NCI-H446 (cell line): ENCODE results near the gene DIP2C.
"Not testable (repeated sequence)": the region's sequence is repeated elsewhere in the genome, so short reads cannot be mapped to it uniquely, and the experiment has no call there.

Source experiments
- DNase-seq, 2 experiments: peaks; one replicate each; lab custom pipeline; 2025; lab: John Stamatoyannopoulos, UW

The DIP2C gene, protein sequence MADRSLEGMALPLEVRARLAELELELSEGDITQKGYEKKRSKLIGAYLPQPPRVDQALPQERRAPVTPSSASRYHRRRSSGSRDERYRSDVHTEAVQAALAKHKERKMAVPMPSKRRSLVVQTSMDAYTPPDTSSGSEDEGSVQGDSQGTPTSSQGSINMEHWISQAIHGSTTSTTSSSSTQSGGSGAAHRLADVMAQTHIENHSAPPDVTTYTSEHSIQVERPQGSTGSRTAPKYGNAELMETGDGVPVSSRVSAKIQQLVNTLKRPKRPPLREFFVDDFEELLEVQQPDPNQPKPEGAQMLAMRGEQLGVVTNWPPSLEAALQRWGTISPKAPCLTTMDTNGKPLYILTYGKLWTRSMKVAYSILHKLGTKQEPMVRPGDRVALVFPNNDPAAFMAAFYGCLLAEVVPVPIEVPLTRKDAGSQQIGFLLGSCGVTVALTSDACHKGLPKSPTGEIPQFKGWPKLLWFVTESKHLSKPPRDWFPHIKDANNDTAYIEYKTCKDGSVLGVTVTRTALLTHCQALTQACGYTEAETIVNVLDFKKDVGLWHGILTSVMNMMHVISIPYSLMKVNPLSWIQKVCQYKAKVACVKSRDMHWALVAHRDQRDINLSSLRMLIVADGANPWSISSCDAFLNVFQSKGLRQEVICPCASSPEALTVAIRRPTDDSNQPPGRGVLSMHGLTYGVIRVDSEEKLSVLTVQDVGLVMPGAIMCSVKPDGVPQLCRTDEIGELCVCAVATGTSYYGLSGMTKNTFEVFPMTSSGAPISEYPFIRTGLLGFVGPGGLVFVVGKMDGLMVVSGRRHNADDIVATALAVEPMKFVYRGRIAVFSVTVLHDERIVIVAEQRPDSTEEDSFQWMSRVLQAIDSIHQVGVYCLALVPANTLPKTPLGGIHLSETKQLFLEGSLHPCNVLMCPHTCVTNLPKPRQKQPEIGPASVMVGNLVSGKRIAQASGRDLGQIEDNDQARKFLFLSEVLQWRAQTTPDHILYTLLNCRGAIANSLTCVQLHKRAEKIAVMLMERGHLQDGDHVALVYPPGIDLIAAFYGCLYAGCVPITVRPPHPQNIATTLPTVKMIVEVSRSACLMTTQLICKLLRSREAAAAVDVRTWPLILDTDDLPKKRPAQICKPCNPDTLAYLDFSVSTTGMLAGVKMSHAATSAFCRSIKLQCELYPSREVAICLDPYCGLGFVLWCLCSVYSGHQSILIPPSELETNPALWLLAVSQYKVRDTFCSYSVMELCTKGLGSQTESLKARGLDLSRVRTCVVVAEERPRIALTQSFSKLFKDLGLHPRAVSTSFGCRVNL (N-terminal part only)

DNA sequence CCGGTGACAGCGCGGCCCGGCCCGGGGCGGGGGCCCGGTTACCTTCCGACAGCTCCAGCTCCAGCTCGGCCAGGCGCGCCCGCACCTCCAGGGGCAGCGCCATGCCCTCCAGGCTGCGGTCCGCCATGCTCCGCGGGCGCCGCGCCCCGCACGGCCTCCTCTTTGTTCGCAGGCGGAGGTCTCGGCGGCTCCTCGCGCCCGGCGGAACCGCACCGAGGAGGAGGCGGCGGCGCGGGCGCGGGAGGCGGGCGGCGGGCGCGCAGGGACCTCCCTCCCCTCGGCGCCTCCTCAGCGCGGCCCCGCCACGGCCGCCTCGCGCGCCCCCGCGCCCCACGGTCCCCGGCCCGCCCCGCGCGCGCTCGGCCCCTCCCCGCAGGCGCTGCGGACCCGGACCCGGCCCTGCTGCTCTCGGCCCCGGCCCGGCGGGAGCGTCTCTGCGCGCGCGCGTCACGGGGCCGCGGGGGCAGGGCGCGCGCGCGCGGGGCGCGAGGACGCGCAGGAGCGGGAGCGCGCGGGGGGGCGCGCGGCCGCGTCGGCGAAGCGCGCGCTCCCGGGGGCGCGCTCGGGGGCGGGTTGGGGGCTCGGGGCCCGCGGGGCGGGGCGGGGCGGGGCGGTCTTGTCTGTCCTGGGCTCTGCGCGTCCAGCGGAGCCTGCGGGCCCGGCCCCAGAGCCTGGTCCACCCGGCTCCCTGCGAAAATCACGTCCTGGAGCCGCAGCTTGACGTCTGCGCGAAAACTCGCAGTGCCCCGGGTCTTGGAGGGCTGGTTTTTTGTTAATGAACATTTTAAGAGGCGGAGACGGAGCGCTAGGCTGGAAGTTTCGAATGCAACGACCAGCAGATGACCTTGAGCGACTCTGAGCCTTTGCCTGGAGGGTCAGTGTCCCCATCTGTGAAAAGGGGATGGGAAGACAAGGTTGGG is at the start of gene DIP2C:
TSS of gene DIP2C (minus strand) at position 217 of the 920 bp plus-strand sequence. CDS start at position 127, 90 bp downstream.
- DNase-seq = peak; percentile 3 to 75

DNA sequence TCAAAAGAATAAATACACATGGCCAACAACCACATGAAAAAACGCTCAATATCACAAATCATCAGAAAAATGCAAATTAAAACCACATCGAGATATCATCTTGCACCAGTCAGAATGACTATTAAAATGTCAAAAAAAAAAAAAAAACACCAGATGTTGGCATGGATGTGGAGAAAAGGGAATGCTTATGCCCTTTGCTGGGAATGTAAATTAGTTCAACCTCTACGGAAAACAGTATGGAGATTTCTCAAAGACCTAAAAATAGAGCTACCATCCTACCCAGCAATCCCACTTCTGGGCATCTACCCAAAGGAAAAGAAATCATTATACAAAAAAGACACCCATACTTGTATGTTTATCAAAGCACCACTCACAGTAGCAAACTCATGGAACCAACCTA is 45.0 kb upstream of the DIP2C start:
- no peak for DNase-seq

DNA sequence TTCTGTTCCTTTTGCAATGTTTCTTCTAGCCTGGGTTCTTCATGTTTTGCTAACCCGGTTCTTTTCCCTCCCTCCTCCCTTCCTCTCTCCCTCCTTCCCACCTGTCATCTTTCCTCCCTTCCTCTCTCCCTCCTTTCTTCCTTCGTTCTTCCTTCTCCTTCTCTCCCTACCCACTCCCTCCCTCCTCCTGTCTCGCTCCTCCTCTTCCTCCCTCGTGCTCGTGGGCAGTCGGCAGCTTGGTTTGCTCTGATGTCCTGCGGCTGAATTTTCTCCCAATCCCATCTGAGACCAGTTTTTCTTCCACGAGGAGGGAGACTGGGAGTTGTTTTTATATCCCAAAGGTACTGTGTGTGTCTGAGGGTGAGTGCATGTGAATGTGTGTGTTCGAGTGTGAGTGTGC is 43.6 kb upstream of the DIP2C start:
- DNase-seq = no peak

DNA sequence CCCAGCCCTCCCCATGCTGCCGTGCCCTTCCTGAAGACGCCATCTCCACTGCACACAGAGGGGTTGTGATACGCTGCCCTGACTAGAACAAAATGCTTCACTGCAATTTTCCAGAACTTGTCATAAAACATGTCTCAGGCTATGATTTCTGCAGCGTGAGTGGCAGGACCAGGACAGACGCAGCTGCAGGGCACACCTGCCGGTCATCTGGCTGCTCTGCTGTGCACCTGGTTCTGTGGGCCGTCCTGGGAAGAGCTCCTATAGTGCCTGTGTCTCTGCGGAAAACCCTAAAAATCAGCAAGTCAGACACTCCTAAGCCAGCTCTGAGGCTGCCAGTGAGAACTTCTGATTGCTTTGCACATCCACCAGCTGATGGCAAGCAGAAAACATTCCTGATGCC is 39.7 kb upstream of the DIP2C start:
- DNase-seq = no peak

DNA sequence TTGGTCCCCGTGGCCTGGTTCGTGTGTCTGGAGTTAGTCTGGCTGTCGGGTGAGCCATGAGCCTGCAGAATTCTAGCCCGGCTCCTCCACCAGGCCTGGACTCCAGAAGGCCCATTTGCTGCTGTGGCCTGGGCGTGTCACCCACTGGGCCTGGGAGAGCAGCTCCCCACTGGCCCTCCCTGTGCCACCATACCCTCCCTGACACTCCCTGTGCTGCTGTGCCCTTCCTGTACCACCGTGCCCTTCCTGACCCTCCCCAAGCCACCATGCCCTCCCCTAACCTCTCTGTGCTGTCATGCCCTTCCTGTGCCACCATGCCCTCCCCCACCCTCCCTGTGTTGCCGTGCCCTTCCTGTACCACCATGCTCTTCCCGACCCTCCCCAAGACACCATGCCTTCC is 39.1 kb upstream of the DIP2C start:
- DNase-seq = no peak

DNA sequence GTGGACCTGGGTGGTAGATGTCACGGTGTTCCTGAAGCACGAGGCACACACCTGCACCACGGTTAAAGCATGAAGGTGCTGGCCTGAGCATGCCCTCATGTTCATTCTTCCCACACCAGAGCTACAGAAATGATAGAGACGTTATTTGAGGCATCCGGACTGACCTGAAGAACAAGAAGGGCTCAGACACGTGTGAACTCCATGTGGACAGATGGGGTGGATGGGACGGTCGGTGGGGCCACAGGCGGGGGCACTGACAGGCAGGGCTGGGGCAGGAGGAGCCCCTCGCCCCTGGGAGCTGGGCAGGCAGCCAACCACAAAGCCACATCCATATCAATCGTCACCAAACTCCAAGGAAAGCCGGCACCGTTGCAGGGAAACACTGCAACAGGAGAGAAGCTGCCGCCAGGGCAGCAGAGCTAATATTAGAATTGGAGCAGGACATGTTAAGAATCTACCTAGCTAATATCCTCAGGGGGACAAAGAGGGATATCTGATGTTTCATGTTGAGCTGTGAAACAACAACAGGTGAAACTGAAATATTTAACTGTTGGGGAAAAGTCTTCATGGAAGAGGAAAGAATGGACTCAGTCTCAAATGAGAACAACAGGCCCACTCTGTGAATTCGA is 37.8 kb upstream of the DIP2C start:
- no peak for DNase-seq

DNA sequence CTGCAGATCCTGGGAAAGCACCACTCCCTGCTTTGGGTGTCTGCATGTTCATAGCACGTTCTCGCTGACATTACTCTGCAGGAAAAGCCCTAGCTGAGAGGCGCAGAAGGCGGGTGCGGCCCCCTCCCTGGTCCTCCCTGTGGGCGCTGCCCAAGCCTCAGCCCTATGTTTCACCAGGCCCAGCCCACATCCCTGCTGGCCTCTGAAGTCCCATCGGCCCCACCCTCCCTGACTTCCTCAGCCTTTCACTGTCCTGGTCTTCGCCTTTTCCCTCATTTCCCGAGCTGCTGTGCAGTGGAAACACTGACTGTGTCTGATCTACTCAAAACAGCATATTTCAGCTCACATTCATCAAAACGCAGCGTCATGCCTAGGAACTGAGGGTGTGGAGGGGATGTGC is 36.3 kb upstream of the DIP2C start:
- DNase-seq = no peak

DNA sequence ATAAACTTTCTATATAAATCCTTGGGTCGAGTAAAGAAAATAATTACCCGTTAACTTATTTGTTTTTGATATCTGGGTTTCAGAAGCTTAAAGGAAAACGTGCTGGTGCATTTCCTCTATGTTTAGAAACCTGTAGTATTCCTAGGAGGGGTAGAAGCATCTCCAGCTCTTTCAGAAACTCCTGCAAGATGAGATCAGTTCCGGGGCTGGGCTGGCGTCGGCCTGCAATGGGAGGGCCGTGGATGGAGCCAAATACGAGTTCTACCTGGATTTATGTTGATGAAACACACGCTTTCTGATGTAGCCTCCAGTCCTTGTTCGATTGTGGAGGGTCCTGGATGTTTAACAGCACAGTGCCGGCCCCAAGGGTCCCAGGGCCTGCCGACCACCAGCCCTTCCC is 35.8 kb upstream of the DIP2C start:
- DNase-seq = no peak

DNA sequence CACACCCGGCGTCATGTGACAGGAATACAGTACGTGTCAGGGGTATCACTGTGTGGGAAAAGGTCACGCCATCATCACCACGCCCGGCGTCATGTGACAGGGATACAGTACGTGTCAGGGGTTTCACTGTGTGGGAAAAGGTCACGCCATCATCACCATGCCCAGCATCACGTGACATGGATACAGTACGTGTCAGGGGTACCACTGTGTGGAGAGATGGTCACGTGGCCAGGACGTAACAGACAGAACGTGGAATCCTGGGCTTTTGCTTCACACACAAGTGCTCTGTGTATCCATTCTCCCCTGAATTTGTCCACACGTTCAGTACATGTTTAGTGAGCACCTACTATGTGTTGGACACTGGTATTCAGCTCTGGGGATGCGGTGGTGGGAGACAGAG is 34.5 kb upstream of the DIP2C start:
- DNase-seq = no peak

DNA sequence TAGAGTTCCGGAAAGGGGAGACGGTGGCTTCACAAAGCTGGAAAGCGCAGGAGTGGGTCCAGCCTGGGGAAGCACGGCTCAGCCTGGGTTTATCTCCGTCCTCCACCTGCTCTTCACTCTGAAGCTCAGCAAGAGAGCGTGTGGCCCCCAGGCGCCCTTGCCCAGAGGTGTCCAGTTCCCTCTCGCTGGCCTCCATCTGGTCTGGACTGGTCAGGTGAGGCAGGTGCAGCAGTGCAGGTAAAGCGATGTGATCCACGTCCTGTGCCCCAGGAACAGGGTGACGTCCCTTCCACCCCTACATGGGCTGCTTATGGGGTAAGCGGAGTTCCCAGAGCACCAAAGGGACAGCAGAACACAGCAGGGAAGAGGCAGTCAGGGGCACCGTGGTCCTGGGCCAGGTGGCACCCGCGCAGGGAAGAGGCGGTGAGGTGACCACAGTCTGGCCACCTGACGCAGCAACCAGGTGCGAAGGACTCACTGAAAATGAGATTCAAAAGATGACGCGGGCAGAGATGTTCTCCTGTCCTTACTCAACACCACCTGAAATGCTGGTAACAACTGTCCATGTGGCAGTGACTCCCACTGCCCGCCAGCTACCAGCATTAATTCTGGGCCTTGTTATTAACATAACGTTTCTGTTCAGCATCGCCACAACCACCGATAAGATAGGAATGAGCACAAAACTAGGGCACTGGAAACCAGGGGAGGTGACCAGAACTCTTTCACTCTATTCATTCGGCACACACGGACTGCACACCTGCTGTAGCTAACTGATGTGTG is 33.0 kb upstream of the DIP2C start:
- DNase-seq = no peak

DNA sequence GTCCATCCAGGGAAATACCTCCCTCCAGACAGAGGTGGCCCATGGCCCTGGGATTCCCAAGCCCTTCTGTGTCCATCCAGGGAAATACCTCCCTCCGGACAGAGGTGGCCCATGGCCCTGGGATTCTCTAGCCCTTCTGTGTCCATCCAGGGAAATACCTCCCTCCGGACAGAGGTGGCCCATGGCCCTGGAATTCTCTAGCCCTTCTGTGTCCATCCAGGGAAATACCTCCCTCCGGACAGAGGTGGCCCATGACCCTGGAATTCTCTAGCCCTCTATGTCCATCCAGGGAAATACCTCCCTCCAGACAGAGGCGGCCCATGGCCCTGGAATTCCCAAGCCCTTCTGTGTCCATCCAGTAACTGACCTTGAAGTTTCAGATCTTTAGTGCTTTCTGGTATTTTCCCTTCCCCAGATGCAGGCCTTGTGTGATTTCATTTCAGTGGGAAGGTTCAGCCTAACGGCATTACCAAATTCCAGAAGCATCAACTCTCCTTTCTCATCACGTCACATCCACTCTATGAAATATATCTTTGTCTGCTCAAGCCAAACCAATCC is 28.8 kb upstream of the DIP2C start:
- DNase-seq = no peak

DNA sequence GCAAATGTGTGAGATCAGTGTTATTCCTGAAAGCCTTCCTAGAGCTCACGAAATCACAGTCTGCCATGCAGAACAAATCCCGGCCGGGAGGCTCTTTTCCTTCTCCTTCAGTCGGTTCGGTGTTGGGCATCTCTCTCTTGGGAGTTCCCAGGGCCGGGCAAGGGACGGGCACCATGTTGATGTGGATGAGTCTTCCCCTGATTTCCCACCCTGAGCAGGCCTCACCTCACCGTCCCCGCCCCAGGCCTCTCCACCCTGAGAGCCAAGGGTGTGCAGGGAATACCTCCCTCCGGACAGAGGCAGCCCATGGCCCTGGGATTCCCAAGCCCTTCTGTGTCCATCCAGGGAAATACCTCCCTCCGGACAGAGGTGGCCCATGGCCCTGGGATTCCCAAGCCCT is 28.0 kb upstream of the DIP2C start:
- DNase-seq = no peak

DNA sequence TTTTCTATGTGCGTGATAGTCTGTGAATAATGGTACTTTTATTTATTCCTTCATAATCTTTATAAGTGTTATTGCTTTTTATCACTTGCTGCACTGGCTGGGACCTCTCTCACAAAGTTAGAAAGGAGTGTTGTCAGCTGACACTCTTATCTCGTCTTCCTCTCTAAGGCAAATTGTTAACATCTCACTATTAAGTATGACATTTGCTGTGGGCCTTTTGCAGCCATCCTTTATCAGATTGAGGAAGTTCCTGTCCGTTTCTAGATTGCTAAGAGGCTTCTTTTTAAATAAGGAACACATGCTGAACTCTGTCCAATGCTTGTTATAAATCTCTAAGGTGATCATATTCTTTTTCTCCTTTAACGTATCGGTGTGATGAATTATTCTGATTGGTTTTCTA is 27.4 kb upstream of the DIP2C start:
- DNase-seq = no peak

DNA sequence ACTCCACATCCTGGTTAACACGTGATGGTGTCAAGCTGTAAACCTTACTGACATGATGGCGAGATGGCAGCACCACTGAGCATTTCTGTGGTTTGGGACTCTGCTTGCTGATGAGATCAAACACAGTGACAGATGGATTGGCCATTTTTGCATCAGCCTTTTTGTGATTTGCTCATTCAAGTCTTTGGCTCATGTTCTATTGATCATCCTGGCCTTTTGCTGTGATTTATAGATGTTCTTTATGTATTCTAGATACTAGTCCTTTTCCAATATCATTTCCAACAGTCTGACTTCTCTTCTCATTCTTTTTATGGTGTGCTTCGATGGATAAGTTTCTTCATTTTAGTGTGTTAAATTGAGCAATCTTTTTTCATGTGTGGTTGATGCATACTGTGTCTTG is 24.7 kb upstream of the DIP2C start:
- no peak for DNase-seq

DNA sequence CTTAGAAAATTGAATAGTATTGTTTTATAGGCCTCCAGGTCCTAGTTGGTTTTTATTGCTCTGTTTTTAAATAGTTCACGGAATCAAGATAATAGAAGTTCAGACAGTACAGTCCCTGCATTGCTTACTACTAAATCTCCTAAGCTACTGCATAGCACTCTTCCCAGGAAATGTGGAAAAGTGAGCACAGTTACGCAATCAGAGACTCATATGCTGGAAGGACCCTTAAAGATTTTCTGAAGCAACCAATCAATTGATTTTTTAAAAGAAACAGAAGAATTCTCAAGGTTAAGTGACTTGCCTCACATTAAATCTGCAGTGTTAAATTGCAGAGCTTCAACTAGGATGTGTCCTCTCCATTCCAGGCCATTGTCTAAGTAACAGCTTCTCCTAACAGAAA is 23.1 kb upstream of the DIP2C start:
- DNase-seq = no peak

DNA sequence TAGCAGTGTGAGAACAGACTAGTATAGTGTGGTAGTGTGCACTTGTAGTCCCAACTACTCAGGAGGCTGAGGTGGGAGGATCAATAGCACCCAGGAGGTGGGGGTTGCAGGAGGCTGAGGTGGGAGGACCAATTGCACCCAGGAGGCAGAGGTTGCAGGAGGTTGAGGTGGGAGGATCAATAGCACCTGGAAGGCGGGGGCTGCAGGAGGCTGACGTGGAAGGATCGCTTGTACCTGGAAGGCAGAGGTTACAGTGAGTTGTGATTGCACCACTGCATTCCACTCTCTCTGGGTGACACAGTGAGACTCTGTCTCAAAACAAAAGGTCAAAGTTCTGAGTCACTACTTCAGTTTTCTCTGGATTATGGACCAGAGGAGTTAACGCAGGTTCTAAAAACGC is 22.6 kb upstream of the DIP2C start:
- DNase-seq = no peak

DNA sequence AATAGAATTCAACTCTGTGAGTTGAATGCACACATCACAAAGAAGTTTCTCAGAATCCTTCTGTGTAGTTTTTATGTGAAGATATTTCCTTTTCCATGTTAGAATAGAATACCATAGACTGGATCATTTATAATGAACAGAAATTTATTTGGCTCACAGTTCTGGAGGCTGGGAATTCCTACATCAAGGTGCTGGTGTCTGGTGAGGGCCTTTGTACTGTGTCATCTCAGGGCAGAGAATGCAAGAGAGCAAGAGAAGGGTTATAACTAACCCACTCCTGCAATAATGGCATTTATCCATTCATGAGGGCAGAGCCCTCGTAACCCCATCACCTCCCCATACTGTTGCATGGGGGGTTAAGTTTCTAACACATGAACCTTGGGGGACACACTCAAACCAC is 18.4 kb upstream of the DIP2C start:
- no peak for DNase-seq

DNA sequence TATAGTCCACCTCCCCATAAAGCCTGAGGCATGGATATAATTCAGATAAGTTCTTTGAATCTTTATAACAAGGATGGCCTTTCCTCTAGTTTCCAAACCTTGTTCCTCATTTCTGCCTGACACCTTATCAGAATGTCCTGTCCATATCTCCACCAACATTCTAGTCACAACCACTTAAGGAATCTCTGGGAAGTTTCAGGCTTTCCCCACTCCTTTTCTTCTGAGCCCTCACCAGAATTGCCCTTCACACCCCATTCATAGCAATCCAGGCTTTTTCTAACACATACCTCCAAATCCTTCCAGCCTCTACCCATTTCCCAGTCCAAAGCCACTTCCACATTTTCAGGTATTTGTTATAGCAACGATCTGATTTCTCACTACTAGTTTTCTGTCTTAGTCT is 18.0 kb upstream of the DIP2C start:
- DNase-seq = no peak

DNA sequence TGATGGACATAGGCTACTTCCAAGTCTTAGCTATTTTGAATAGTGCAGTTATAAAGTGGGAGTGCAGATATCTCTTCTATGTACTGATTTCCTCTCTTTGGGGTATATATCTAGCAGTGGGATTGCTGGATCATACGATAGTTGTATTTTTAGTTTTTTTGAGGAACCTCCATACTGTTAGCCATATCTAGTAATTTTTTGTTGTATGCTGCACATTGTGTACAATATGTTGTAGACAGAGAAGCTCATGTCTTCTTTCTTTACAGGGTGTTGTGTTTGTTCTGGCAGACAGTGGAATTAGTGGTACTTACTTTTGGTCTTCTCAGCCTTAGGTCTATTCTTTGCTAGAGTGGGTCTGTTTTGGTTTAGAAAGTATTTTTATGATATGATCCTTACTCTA is 13.7 kb upstream of the DIP2C start:
- DNase-seq = no peak

DNA sequence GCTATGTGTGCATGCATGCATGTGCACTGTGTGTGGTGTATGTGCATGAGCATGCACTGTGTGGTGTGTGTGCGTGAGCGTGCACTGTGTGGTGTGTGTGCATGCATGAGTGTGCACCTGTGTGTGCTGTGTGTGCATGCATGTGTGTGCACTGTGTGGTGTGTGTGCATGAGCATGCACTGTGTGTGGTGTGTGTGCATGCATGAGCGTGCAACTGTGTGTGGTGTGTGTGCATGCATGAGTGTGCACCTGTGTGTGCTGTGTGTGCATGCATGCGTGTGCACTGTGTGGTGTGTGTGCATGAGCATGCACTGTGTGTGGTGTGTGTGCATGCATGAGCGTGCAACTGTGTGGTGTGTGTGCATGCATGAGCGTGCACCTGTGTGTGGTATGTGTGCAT is 10.7 kb upstream of the DIP2C start:
- not testable (repeated sequence) for DNase-seq
